Nephron progenitor cell (in vitro differentiated cells): ENCODE data around the gene ZDHHC14.

Source experiments
- DNase-seq: peaks from one replicate; pipeline ENCODE4 v3.0.0; 2021
- H3K27ac Mint-ChIP-seq: 2 replicates; pipeline ENCODE4 v1.8.0; 2021; ENCODE audit warnings: mild to moderate bottlenecking, moderate library complexity, mixed read lengths
- H3K27me3 Mint-ChIP-seq: 2 replicates; pipeline ENCODE4 v1.8.0; 2021; ENCODE audit warnings: mild to moderate bottlenecking, low read depth, mixed read lengths; ENCODE audit not compliant: poor library complexity
- H3K36me3 Mint-ChIP-seq: 2 replicates; pipeline ENCODE4 v1.8.0; 2021; ENCODE audit warnings: low read depth, mixed read lengths
- H3K4me1 Mint-ChIP-seq: 2 replicates; pipeline ENCODE4 v1.8.0; 2021; ENCODE audit warnings: mixed read lengths
- H3K4me3 Mint-ChIP-seq: 2 replicates; pipeline ENCODE4 v1.8.0; 2021; ENCODE audit warnings: mild to moderate bottlenecking, moderate library complexity, mixed read lengths
- H3K9me3 Mint-ChIP-seq: 2 replicates; pipeline ENCODE4 v1.8.0; 2021; ENCODE audit warnings: mild to moderate bottlenecking, moderate library complexity, mixed read lengths
- CTCF ChIP-seq: fragments of 200-600 bp; sonication (generic); IDR thresholded peaks from 2 replicates; pipeline ENCODE4 v1.5.0; 2021; ENCODE audit warnings: antibody characterized with exemption

Gene ZDHHC14

GRCh38 chr6:157634546-157634945 lies 253.6 kb downstream of the ZDHHC14 start:
- no peaks in the 10 kb centered on the region for H3K9me3 Mint-ChIP-seq
- no peaks in the 10 kb centered on the region for H3K27me3 Mint-ChIP-seq
- no peak overlapping the region for H3K4me3 Mint-ChIP-seq
- no peak overlapping the region for H3K27ac Mint-ChIP-seq
- no peak for DNase-seq
- H3K4me1 Mint-ChIP-seq = peaks cover 46% of the 10 kb centered on the region
- no peaks in the 10 kb centered on the region for H3K36me3 Mint-ChIP-seq
- TF ChIP-seq CTCF = no peak

- no peaks in the 10 kb centered on the region for H3K36me3 Mint-ChIP-seq
- H3K27me3 Mint-ChIP-seq = no peaks in the 10 kb centered on the region
- peak overlapping the region; percentile 96 for H3K27ac Mint-ChIP-seq
- peak; percentile 34 for DNase-seq
- no peak for TF ChIP-seq CTCF
- no peak overlapping the region for H3K4me3 Mint-ChIP-seq
- H3K9me3 Mint-ChIP-seq = no peaks in the 10 kb centered on the region
- peaks cover 46% of the 10 kb centered on the region for H3K4me1 Mint-ChIP-seq
Observed at GRCh38 chr6:157635388-157636244, 254.6 kb downstream of the ZDHHC14 start.

- Mint-ChIP-seq H3K4me1 (peaks cover 40% of the 10 kb centered on the region), H3K27ac (peak overlapping the region; percentile 72), H3K4me3 (no peak overlapping the region), H3K27me3 (no peaks in the 10 kb centered on the region), H3K36me3 (no peaks in the 10 kb centered on the region), H3K9me3 (no peaks in the 10 kb centered on the region)
- no peak for DNase-seq
- TF ChIP-seq CTCF = no peak
Observed at GRCh38 chr6:157637516-157637915, 256.5 kb downstream of the ZDHHC14 start.

- no peak for DNase-seq
- Mint-ChIP-seq H3K27ac (peak overlapping the region; percentile 72), H3K4me3 (no peak overlapping the region), H3K9me3 (no peaks in the 10 kb centered on the region), H3K36me3 (no peaks in the 10 kb centered on the region), H3K27me3 (no peaks in the 10 kb centered on the region), H3K4me1 (peaks cover 34% of the 10 kb centered on the region)
- no peak for TF ChIP-seq CTCF
Observed at GRCh38 chr6:157637941-157638662, 257.1 kb downstream of the ZDHHC14 start.

- DNase-seq = no peak
- Mint-ChIP-seq H3K4me3 (no peak overlapping the region), H3K27ac (no peak overlapping the region), H3K36me3 (no peaks in the 10 kb centered on the region), H3K27me3 (no peaks in the 10 kb centered on the region), H3K9me3 (no peaks in the 10 kb centered on the region), H3K4me1 (peaks cover 34% of the 10 kb centered on the region)
- no peak for TF ChIP-seq CTCF
Observed at GRCh38 chr6:157638779-157639178, 257.8 kb downstream of the ZDHHC14 start.
